T-helper 22 cell (primary cell): ENCODE data around the gene HECW1.
"Not testable (repeated sequence)": the region's sequence is repeated elsewhere in the genome, so short reads cannot be mapped to it uniquely, and the experiment has no call there.

Experiments used
- DNase-seq: peaks from one replicate; pipeline ENCODE4 v3.0.0-alpha.2; 2020; ENCODE audit warnings: low read depth

The HECW1 gene

GRCh38 chr7:43582503-43583423, 470.3 kb downstream of the HECW1 start, which contains the start of gene STK17A:
TSS of gene STK17A (plus strand) at chr7:43583108. CDS start at chr7:43583244, 136 bp downstream.
- DNase-seq, result peak; percentile 88

DNA sequence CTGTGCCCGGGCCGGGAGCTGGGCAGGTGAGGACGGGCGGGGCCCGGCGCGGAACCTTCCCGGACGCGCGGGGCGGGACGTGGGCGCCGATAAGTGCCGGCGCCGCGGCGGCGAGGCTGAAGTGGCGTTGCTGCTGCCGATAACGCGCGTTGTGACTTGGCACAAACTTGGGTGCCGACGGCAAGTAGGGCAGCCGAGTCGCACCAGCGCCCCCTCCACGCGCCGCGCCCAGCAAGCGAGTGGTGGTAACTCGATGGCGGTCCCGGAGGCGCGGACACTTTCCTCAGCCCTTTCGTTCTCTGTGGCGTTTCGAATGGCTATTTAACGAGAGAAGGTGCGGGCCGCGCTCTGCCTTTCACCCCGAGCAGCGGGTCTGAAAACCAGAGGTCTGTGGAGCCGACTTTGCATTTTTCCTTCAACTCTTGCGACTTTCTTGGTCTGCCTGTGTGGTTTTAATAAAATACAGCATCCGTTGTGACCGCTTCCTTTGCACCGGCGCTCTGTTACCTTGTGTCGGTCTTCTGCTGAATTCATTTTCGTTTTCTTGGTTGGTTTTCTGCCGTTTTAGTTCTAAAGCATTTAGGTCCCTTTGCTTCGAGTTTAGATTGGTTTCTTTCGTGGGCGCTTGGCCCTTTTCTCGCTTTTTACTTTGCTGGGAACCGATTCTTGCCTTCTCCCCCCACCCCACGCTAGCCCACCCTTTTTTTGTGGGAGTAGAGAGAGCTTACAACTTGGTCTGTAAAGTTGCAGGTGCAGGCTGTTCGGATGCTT, 471.2 kb downstream of the HECW1 start:
- peak; percentile 47 for DNase-seq

GRCh38 chr7:43584195-43584586, 471.7 kb downstream of the HECW1 start:
- DNase-seq, result no peak

GRCh38 chr7:43584733-43585132, 472.3 kb downstream of the HECW1 start:
- DNase-seq, result not testable (repeated sequence)

- DNase-seq, result no peak
Measured at GRCh38 chr7:43585562-43585961, 473.1 kb downstream of the HECW1 start.

DNA sequence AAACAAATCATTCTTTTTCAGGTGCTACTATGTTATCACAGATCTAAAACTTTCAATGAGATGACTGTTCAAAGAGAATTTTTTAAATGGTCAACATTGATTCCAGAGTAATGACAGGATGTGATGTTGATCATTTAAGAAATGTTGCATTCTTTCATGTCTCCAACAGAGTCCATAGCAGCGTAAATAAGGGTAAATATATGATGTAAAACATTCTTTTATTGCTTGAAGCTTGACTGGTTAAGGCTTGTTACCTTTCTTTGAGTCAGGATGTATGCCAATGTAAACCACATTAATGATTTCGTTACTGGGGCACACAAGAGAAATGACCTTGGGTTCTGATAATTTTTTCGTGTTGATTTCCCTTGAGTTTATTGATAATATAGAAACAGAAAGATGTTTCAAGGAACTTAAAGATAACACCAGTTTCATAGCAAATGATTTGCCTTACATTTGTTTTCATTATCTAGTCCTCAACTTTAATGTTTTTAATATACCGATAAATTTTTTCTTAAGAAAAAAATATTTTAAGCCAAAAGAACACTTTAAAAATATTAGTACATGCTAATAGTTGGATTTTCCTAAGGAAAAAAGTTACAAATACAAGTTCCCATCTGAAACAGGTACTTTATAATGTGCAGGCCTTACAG, 473.9 kb downstream of the HECW1 start:
- DNase-seq, result no peak

- DNase-seq, result no peak
Measured at GRCh38 chr7:43588477-43589132, 476.2 kb downstream of the HECW1 start.

GRCh38 chr7:43589133-43589478, 476.7 kb downstream of the HECW1 start:
- no peak for DNase-seq

DNA sequence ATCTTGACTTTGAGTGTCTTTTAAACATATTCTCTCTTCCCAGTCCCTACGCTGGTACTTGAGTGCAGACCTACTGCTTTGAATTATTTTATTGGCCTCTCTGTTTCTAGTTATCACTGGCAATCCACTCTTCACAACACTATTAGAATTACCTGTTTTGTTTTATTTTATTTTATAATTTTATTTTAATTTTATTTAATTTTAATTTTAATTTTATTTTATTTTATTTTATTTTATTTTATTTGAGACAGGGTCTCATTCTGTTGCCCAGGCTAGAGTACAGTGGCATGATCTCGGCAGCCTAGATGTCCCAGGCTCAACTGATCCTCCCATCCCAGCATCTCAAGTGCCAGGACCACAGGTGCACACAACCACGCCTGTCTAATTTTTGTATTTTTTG, 477.3 kb downstream of the HECW1 start:
- no peak for DNase-seq

GRCh38 chr7:43590862-43591557, 478.6 kb downstream of the HECW1 start:
- no peak for DNase-seq

DNA sequence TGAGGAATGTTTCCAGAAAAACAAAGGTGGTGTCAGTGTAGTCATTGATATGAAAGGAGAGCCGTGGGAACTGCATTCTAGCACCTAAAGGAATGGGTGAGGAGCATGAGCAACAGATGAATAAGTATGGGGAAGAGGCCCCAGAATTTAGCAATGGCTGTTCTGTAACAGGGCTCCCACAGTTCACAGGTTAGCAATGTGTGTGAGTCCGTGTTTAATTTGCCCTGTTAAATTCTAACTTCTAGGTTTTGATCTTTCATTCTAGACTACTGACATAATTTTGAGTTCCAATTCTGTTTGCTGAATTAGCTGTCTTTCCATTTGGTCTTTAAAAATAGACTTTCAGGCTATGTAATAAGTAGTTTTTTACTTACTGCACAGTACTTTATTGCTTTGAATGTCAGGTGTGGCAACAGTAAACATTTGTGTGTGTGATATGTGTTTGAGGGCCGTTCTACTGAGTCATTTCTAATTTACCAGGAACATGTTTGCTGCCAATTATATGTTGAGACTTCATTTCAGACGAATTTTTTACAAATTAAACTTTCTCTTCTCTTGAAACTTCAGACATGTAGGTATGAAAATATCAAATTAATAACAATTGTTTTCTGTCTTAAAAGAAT, 479.2 kb downstream of the HECW1 start:
- DNase-seq, result no peak

DNA sequence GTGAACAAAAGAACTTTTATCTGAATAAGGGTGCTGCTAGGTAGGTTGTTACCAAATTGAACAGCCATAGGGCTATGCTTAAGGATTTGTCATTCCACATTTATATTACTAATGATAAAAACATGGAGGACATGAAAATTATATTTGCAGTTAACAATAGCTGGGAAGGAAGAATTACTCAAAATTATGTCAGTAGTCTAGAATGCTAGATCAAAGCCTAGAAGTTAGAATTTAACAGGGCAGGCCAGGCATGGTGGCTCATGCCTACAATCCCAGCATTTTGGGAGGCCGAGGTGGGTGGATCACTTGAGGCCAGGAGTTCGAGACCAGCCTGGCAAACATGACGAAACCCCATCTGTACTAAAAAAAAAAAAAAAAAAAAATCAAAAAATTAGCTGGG, 479.9 kb downstream of the HECW1 start:
- DNase-seq, result no peak

DNA sequence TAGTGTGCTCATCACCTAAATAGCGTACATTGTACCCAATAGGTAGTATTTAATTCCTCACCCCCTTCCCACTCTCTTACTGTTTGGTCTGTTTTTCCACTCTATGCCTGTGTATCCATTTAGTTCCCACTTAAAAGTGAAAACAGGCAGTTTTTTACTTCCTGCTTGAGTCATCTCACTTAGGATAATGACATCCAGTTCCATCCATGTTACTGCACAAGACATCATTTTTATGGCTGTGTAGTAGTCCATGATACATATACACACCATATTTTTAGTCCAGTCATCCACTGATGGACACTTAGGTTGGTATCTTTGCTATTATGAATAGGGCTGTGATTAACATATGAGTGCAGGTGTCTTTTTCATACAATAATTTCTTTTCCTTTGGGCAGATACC, 480.6 kb downstream of the HECW1 start:
- no peak for DNase-seq

GRCh38 chr7:43594020-43594419, 481.6 kb downstream of the HECW1 start:
- DNase-seq, result no peak

- not testable (repeated sequence) for DNase-seq
Measured at GRCh38 chr7:43596426-43596825, 484.0 kb downstream of the HECW1 start.

DNA sequence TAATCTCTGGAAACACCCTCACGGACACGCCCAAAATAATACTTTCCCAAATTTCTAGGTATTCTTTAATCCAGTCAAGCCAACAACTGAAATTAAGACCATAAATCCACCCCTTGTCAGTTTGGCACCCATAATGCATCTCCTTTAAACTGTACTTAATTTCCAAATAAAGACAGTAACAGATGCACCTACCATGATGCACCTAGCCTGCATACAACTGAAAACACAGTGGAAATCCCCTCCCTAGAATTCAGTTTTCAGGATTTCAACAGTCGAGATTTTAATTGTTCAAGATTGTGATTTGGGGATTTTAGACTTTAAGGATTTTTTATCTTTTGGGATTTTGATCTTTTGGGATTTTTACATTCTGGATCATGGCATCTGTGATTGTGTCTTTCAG, 487.6 kb downstream of the HECW1 start:
- no peak for DNase-seq

DNA sequence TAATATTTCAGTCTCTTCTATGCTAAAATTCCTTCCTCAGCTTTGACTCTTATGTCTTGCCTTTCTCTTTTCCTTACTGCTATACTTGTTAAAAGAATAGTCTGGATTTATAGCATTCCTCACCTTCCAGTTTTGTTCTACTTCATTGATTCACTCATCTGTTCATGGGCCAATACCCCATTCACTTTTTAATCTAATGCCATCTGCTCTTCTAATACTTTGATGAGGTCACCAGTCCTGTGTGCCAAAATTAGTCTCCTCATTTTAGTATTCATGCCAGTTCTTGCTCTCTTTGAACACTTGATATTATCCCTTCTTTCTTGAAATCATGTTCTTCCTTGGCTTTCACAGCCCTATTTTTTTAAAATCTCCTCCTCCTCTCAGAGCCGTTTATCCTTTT, 489.8 kb downstream of the HECW1 start:
- no peak for DNase-seq

DNA sequence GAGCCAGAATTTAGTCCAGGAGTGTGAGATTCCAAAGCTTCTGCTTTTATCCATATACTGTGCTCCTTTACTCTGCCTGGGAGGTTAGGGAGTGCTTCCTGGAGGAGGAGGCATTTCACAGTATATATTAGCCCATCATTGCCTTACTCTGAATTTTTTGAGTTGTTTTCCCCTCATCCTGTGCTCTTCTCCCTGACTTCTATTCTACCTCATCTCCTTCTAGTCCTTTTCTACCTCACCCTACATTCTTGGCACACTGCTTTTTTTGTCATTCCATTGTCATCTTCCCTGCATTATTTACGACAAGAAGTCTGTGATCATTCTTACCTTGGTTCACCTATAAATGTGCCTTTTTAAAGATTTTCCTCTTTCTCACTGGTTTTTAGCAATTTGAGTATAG, 491.8 kb downstream of the HECW1 start:
- DNase-seq, result no peak

- DNase-seq, result no peak
Measured at GRCh38 chr7:43609097-43609496, 496.6 kb downstream of the HECW1 start.

- DNase-seq, result no peak
Measured at GRCh38 chr7:43612128-43612527, 499.7 kb downstream of the HECW1 start.
